GM12891 (cell line): ENCODE results near the gene NT5M.

Experiments used
- DNase-seq: peaks from one replicate; pipeline ENCODE4 v3.0.0; 2011; ENCODE audit warnings: low spot score; ENCODE audit not compliant: insufficient read length
- FAIRE-seq: peaks from 2 replicates; lab custom pipeline; 2011; peaks lifted over from hg19 to GRCh38; lab: Jason Lieb, UNC
- PAX5 ChIP-seq: IDR thresholded peaks from 2 replicates; pipeline ENCODE4 v1.6.1; 2011; ENCODE audit warnings: low read length, moderate library complexity, mild to moderate bottlenecking; ENCODE audit not compliant: insufficient read depth, severe bottlenecking
- POLR2A ChIP-seq: IDR thresholded peaks from 2 replicates; pipeline ENCODE4 v1.6.1; 2011; ENCODE audit warnings: low read depth, low read length, control low read depth
- POLR2AphosphoS5 ChIP-seq: IDR thresholded peaks from 2 replicates; pipeline ENCODE4 v1.6.1; 2011; ENCODE audit warnings: low read depth, low read length, control low read depth
- POU2F2 ChIP-seq: IDR thresholded peaks from 2 replicates; pipeline ENCODE4 v1.6.1; 2011; ENCODE audit warnings: low read depth, mild to moderate bottlenecking, control low read depth, low read length, moderate library complexity
- SPI1 ChIP-seq: IDR thresholded peaks from 2 replicates; pipeline ENCODE4 v1.6.1; 2011; ENCODE audit warnings: low read depth, low read length, control low read depth
- TAF1 ChIP-seq: IDR thresholded peaks from 2 replicates; pipeline ENCODE4 v1.6.1; 2011; ENCODE audit warnings: low read depth, low read length, control low read depth

Gene NT5M

DNA sequence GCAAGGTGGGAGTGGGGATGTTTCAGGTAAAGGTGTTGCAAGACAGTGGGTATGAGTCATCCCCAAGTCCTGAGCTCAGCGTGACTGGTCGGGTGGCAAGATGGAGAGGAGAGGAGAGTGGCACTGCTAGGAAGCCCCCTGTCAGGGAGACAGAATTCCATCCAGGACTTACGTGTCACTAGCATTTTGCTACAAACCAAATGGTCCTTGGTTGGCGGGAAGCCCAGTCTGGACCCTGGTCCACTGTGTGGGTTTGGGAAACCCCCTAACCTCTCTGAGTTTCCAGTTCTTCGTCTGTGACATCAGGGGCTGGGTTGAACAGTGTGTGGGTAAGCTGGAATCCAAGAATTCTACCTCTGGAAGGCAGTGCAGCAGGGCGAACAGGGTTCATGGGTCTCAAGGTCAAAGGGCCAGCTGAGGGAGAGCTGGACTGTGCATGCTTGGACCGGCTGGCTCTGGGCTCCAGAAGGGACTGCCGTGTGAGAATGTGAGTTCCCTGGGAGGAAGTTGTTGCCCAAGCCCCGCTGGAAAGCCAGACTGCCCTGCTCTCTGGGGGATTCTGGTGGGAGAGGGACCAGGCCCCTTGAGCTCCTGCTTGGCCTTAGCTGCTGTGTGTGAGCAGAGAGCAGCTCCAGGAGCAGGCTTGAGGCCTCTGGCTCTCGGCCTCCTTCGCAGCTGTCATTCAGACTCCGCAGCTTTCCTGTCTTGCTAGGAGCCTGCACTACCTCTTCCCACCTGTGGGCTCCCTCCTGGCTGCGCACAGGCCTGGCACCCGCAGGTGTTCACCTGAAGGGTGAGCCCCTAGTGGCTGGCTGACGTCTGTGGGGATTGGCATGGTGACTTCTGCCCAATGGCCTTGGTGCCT lies 84.6 kb downstream of the NT5M start:
- FAIRE-seq (no peak), DNase-seq (no peak)
- TF ChIP-seq POLR2A (no peak), TAF1 (no peak), POU2F2 (no peak)

DNA sequence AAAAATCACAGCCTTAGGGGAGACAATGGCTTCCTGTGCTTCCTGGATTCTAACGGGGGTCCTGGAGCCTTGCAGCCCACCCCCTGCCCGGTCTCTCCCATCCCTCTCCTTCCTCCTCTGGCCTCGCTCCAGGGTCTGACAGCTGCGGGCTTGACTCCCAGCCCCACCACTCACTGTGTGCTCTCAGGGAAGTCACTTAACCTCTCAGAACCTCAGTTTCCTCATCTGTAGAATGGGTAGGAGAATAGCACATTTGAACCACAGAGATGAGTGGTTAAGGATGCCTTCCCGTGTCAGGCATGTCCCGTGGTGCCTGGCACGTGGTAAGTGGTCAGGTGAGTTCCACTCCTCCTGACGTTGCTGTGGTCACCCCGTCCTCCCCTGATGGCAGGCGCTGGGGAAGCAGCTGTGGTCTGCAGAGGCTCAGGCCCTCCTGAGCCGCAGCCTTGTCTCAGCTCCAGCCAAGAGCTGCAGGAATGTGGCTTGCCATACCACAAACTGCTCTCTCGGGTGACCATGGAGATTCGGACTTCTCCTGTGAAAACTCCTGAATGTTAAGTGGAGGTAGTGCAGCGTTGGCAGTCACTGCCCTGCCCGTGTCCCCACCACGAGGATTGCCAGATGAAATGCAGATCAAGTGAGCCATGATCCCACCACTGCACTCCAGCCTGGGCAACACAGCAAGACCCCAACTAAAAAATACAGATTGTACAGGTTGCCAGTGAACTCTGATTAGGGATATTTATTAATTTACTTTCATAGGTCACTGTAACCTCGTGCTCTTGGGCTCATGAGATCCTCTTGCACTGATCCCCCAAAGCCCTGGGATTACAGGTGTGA lies 85.7 kb downstream of the NT5M start:
- TF ChIP-seq TAF1 (no peak), POU2F2 (no peak), POLR2AphosphoS5 (no peak), POLR2A (no peak), SPI1 (no peak), PAX5 (no peak)
- FAIRE-seq (no peak), DNase-seq (no peak)

DNA sequence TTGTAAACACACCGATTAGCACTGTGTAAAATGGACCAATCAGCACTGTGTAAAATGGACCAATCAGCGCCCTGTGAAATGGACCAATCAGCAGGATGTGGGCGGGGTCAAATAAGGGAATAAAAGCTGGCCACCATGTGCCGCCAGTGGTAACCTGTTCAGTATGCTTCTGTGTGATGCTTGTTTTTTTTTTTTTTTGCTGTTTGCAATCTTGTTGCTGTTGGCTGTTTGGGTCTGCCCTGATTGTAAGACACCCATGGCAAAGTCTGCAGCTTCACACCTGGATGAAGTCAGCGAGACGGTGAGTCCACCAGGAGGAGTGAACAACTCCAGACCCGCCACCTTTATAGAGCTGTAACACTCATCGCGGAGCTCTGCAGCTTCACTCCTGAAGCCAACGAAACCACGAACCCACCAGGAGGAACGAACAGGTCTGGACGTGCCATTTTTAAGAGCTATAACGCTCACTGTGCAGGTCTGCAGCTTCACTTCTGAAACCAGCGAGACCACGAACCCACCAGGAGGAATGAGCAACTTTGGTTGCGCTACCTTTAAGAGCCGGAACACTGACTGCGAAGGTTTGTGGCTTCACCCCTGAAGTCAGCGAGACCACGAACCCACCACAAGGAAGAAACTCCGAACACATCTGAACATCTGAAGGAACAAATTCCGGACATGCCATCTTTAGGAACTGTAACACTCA lies 88.6 kb downstream of the NT5M start:
- FAIRE-seq (peak; percentile 95), DNase-seq (no peak)
- TF ChIP-seq POU2F2 (no peak), POLR2A (no peak), SPI1 (no peak), TAF1 (no peak), PAX5 (no peak), POLR2AphosphoS5 (no peak)

DNA sequence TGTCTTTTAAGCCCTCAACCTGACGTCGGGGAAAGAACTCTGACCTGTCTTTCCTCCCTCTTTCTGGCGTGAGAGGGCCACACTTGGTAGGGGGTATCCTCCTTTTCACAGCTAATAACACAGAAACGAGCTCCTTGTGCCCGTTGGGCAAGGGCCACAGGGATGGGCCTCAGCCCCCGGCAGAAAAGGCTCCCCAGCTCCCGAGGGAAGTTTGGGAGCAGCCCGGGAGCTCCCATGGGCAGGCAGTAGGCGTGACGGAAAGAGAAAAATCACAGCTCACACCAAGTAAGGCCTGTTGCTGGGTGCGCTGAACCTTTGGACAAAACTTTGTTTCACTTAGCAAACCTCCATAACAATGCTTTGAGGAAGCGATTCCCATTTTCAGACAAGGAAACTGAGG lies 90.8 kb downstream of the NT5M start:
- FAIRE-seq = no peak
- DNase-seq = no peak
- no peak for TF ChIP-seq POLR2A
- TF ChIP-seq TAF1 = no peak
- no peak for TF ChIP-seq POLR2AphosphoS5
- no peak for TF ChIP-seq PAX5
- no peak for TF ChIP-seq SPI1
- no peak for TF ChIP-seq POU2F2

DNA sequence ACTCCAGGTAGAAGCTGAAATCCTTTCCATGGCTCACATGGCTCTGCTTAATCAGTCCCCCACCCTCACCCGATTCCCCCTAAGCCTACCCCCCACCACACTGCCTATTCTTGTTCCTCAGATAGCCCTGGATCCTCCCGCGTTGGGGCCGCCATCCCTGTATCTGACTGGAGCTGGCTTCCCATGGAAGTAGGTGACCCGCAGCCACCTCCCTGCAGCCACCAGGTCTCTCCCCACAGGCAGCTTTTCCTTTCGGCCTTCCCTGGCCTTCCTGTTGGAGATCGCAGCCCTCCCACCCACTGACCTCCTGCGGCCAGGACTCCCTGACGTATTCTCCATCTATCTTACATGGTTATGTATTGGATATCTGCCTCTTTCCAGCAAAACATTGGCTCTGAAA lies 91.3 kb downstream of the NT5M start:
- DNase-seq (no peak), FAIRE-seq (no peak)
- TF ChIP-seq POU2F2 (no peak), SPI1 (no peak), PAX5 (no peak), POLR2A (no peak), TAF1 (no peak), POLR2AphosphoS5 (no peak)

DNA sequence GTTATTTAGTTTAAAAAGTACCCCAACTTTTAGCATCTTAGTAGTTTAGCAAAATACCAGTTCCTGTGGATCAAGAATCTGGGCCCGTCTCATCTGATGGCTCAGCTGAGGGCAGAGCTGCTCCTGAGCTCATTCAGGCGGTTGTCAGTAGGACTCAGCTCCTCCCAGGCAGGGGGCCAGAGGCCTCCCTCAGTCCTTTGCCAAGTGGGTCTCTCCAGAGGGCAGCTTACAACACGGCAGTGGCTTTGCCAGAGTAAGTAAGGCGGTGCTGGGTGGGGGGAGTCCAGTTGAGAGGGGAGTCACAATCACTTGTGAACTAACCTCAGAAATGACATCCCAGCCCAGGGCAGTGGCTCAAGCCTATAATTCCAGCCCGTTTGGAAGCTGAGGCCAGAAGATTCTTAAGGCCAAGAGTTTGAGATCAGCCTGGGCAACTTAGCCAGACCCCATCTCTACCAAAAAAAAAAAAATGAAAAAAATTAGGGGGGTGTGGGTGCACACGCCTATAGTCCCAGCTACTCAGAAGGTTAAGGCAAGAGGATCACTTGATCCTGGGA lies 92.2 kb downstream of the NT5M start:
- FAIRE-seq (no peak), DNase-seq (no peak)
- TF ChIP-seq POLR2AphosphoS5 = no peak
- no peak for TF ChIP-seq SPI1
- no peak for TF ChIP-seq POLR2A
- no peak for TF ChIP-seq PAX5

DNA sequence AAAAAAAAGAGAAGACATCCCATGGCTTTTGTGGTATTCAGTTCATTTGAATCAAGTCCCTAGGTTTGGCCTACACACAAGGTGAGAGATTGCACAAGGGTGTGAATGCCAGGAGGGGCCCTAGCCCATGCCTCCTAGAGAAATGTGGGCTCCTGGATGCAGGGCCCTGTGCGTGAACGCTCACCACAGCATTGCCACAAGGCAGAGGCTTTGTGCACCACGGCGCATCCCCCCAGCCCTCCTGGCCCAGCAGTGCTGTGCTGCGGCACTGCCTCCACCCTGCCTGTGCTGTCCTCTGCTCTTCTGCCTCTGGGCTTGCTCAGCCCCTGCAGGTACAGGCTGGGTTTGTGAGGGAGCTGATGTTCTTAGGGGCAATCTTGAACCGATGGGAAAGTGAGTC lies 92.7 kb downstream of the NT5M start:
- FAIRE-seq (no peak), DNase-seq (no peak)
- TF ChIP-seq POLR2AphosphoS5 (no peak), POU2F2 (no peak), PAX5 (no peak), SPI1 (no peak), POLR2A (no peak), TAF1 (no peak)
